NK-92 treated with Interleukin-12 subunit alpha and Interleukin-12 subunit beta, amount 100 ng/mL, for 24 hours (cell line): ENCODE results near the gene MOGAT3.

Source experiments
- DNase-seq: peaks from one replicate; lab custom pipeline; 2025; lab: John Stamatoyannopoulos, UW

MOGAT3 gene

GRCh38 chr7:101233907-101234547 lies 33.2 kb upstream of the MOGAT3 start:
- DNase-seq = no peak

GRCh38 chr7:101232141-101232850 lies 31.5 kb upstream of the MOGAT3 start:
- no peak for DNase-seq

GRCh38 chr7:101231644-101232043 lies 30.8 kb upstream of the MOGAT3 start:
- no peak for DNase-seq

- DNase-seq = no peak
Measured at GRCh38 chr7:101226721-101227120, 25.9 kb upstream of the MOGAT3 start.

GRCh38 chr7:101225650-101226049 lies 24.8 kb upstream of the MOGAT3 start:
- no peak for DNase-seq

GRCh38 chr7:101223528-101223927 lies 22.7 kb upstream of the MOGAT3 start:
- DNase-seq = no peak

GRCh38 chr7:101222275-101222830 lies 21.5 kb upstream of the MOGAT3 start:
- no peak for DNase-seq

GRCh38 chr7:101220295-101220694 lies 19.5 kb upstream of the MOGAT3 start:
- DNase-seq = no peak

GRCh38 chr7:101218236-101219125 lies 17.6 kb upstream of the MOGAT3 start:
- no peak for DNase-seq

- DNase-seq = peak; percentile 96
Measured at GRCh38 chr7:101217388-101218235, 16.8 kb upstream of the MOGAT3 start, which contains the start of the genes PLOD3 and ZNHIT1. Gene PLOD3, minus strand, starts transcription at chr7:101217581. Its CDS starts 307 bp downstream, at chr7:101217274. Gene ZNHIT1, plus strand, starts transcription at chr7:101218165. Its CDS starts 31 bp downstream, at chr7:101218196.

- no peak for DNase-seq
Measured at GRCh38 chr7:101216860-101217387, 16.1 kb upstream of the MOGAT3 start.

- DNase-seq = no peak
Measured at GRCh38 chr7:101216001-101216859, 15.4 kb upstream of the MOGAT3 start.

- no peak for DNase-seq
Measured at GRCh38 chr7:101212014-101212413, 11.2 kb upstream of the MOGAT3 start.

- no peak for DNase-seq
Measured at GRCh38 chr7:101211501-101211900, 10.7 kb upstream of the MOGAT3 start.

GRCh38 chr7:101210143-101210542 lies 9.3 kb upstream of the MOGAT3 start:
- DNase-seq = no peak

- no peak for DNase-seq
Measured at GRCh38 chr7:101208794-101209193, 8.0 kb upstream of the MOGAT3 start.

GRCh38 chr7:101207459-101207858 lies 6.6 kb upstream of the MOGAT3 start:
- no peak for DNase-seq

- DNase-seq = no peak
Measured at GRCh38 chr7:101206665-101207042, 5.8 kb upstream of the MOGAT3 start.

GRCh38 chr7:101205901-101206664 lies 5.2 kb upstream of the MOGAT3 start:
- no peak for DNase-seq
